Epithelial cell of proximal tubule (primary cell): ENCODE measurements around the gene ZFHX3. TPM values are rescaled to one million over a fixed set of nuclear protein-coding genes. Genes with fewer than 3 reads are reported as not detected.

Source experiments
- DNase-seq: peaks from one replicate; pipeline ENCODE4 v3.0.0-alpha.2; 2011; ENCODE audit warnings: low read depth
- H3K4me3 ChIP-seq: 2 replicates; pipeline ENCODE4 v1.5.1; 2011; ENCODE audit warnings: low read depth, mild to moderate bottlenecking, low read length
- CTCF ChIP-seq: conservative IDR thresholded peaks from 2 replicates; pipeline ENCODE4 v1.5.1; 2012; ENCODE audit warnings: low read depth, mild to moderate bottlenecking, low read length
- total RNA-seq: library from RNA; depleted of rRNA; stranded (reverse); fragments of >200 nt; gene quantifications from 2 replicates; pipeline ENCODE4 v1.2.3, GENCODE V29; 2015

Gene ZFHX3
- total RNA-seq, 1 donor from 2014 or later = 9.6 TPM

- H3K4me3 ChIP-seq = peak overlapping the region; percentile 42
- DNase-seq = no peak
Observed at GRCh38 chr16:73063854-73064211, 15.9 kb upstream of the ZFHX3 start.

GRCh38 chr16:73062743-73063733 is 15.1 kb upstream of the ZFHX3 start:
- H3K4me3 ChIP-seq = peak overlapping the region; percentile 39
- no peak for TF ChIP-seq CTCF
- DNase-seq = no peak

More at GRCh38 chr16:73063854-73064211, 15.9 kb upstream of the ZFHX3 start:
- TF ChIP-seq CTCF = no peak

- no peak overlapping the region for H3K4me3 ChIP-seq
- TF ChIP-seq CTCF = no peak
- no peak for DNase-seq
Observed at GRCh38 chr16:73062001-73062616, 14.2 kb upstream of the ZFHX3 start.

GRCh38 chr16:73060892-73061490 is 13.1 kb upstream of the ZFHX3 start:
- DNase-seq = no peak
- H3K4me3 ChIP-seq = no peak overlapping the region
- no peak for TF ChIP-seq CTCF

GRCh38 chr16:73059779-73060615 is 12.1 kb upstream of the ZFHX3 start:
- TF ChIP-seq CTCF = no peak
- no peak for DNase-seq
- H3K4me3 ChIP-seq = peak overlapping the region; percentile 70

- H3K4me3 ChIP-seq = peak overlapping the region; percentile 70
- no peak for TF ChIP-seq CTCF
- no peak for DNase-seq
Observed at GRCh38 chr16:73058616-73059409, 10.9 kb upstream of the ZFHX3 start.
